GM19239 (cell line): ENCODE measurements around the gene CD300C.
"Not testable (repeated sequence)": the region's sequence is repeated elsewhere in the genome, so short reads cannot be mapped to it uniquely, and the experiment has no call there.

Source experiments
- DNase-seq: peaks from one replicate; pipeline ENCODE4 v3.0.0; 2011; ENCODE audit warnings: low spot score; ENCODE audit not compliant: insufficient read length
- FAIRE-seq: peaks from 2 replicates; lab custom pipeline; 2011; peaks lifted over from hg19 to GRCh38; lab: Jason Lieb, UNC

Gene CD300C

DNA sequence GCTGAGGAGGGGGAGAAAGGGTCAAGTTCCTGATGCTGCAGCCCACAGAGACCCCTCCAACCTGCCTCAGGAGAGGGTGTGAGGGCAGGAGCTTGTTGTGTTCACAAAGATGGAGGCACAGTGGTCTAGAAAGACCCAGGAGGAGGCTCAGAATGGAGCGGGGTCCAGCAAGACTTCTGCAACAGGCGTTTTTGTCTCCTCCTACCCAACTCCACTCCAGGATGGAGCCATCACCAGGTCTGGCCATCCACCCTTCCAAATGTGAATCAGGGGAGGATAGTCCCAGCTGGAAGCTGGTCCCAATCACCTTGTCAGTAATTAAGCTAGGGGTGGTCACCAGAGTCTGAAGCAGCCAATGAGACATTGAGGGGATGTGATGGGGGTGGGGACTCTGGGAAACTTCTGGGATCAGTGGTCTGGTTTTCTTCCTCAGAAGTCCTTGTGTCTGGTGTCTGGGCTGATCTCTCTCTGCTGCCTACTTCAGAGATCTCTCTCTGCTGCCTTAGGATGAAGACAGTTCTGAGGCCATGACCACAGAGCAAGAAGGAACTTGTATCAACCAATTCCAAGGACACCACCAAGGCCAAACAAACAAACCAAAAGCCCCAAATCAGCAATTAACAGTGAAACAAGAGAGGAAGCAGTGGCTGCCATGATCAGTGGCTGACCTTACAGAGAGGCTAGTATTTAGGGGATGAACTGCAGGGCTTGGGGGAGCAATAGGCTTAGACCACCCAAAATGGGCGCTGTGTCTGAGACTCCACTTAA, 29.2 kb downstream of the CD300C start:
- no peak for DNase-seq
- no peak for FAIRE-seq

DNA sequence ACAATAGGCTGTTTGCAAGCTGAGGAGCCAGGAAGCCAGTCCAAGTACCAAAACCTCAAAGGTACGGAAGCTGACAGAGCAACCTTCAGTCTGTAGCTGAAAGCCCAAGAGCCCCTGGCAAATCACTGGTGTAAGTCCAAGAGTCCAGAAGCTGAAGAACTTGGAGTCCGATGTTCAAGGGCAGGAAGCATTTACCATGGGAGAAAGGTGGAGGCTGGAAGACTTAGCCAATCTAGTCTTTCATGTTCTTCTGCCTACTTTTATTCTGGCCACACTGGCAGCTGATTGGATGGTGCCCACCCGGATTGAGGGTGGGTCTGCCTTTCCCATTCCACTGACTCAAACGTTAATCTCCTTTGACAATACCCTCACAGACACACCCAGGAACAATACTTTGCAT, 30.0 kb downstream of the CD300C start:
- FAIRE-seq, result no peak
- DNase-seq, result no peak

DNA sequence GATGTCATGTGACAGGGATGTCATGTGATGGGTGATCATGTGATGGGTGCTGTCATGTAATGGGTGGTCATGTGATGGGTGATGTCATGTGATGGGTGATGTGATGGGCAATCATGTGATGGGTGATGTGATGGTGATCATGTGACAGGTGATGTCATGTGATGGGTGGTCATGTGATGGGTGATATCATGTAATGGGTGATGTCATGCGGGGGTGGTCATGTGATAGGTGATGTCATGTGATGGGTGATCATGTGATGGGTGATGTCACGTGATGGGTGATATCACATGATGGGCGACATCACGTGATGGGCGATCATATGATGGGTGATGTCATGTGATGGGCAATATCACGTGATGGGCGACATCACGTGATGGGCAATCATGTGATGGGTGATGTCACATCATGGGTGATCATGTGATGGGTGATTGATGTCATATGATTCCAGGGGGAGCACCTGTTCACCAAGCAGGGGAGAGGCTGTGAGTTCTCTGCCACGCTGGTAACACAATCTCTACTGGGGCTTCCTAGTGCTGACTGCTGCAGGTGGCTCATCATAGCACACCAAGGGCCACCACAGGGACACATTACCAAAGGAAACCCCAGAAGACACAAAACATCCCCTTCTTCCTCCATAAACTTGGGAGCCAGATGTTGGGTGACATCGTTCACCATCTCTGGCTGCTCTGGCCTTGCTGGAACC, 31.1 kb downstream of the CD300C start:
- FAIRE-seq (no peak), DNase-seq (no peak)

DNA sequence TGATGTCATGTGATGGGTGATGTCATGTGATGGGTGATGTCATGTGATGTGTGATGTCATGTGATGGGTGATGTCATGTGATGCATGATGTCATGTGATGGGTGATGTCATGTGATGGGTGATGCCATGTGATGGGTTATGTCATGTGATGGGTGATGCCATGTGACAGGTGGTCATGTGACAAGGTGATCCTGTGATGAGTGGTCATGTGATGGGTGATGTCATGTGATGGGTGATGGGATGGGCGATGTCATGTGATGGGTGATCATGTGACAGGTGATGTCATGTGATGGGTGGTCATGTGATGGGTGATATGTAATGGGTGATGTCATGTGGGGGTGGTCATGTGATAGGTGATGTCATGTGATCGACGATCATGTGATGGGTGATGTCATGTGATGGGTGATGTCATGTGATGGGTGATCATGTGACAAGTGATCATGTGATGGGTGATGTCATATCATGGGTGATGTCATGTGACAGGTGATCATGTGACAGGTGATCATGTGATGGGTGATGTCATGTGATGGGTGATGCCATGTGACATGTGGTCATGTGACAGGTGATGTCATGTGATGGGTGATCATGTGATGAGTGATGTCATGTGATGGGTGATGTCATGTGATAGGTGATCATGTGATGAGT, 31.8 kb downstream of the CD300C start:
- DNase-seq (no peak), FAIRE-seq (peak; percentile 58)

DNA sequence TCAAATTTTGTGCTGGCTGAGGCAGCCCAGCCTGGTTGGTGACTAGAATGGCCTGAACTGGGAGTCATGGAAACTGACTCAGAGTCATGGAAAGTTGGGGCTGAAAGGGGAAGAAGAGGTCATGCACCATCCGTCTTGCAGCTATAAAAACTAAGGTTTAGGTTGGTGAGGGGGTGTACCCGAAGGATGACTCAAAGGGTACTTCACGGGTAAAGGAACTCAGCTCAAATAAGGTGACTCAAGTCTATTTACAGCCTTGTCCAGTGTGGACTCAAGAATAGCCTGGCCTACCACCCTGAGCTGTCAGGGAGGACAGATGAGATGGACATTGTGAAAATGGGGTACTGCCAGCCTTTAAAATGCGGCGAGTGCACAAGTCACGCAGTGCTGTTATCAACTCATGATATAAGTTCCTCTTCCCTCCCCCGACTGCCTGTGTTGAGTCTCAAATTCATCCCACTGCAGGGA, 33.3 kb downstream of the CD300C start:
- peak; percentile 8 for FAIRE-seq
- no peak for DNase-seq

DNA sequence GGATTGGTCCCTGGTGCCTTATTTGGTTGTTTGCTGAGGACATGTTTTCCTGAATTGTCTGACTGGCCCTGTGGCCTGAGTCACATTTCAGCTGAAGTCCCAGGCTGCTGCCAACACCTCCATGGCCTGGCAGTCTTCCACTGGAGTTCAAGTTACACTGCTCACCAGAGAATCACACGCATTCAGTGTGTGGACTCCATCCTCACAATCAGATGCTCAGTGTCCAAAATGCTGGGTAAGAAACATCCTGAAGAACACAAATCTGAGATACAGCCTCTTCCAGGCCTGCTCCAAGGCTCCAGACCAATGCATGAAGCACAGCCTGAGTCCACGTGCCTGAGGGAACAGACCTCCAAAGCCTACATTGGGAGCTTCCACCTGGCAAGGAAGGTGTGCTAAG, 33.9 kb downstream of the CD300C start:
- DNase-seq (no peak), FAIRE-seq (no peak)

DNA sequence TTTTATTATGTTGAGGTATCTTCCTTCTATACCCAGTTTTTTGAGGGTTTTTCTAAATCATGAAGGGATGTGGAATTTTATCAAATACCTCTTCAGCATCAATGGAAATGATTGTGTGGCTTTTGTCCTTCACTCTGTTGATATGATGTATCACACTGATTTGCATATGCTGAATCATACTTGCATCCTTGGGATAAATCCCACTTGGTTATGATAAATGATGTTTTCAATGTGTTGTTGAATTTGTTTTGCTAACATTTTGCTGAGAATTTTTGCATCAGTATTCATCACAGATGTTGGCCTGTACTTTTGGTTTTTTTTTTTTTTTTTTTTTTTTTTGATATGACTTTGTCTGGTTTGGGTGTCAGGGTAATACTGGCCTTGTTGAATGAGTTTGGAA, 37.8 kb downstream of the CD300C start:
- no peak for DNase-seq
- FAIRE-seq, result no peak

DNA sequence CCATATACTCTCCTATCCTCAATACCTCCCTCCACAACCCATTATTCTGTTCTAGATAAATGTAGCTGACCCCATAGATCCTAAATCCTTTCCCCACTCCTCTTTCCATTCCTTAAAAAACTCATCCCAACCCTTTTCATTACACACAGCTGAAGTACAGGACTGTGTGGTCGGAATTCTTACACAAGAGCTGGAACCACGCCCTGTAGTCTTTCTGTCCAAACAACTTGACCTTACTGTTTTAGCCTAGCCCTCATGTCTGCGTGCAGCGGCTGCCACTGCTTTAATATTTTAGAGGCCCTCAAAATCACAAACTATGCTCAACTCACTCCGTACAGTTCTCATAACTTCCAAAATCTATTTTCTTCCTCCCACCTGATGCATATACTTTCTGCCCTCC, 42.0 kb downstream of the CD300C start:
- not testable (repeated sequence) for DNase-seq, FAIRE-seq

DNA sequence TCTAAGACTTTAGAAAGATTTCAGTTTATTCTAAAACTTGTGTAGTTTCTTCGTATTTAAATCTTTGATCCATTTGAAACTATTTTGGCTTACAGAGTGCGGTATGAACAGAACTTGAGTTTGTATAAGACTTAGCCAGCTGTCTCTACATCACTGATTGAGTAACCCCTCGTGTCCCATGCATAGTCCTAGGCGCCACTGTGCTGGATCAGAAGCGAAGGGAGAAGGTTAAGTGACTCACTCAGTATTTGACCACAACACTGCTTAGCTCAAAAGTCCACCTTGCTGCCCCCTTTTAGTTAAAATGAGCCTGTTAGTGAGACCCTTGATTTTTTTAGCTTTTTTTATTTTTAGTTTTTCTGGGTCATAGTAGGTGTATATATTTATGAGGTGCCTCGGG, 43.1 kb downstream of the CD300C start:
- DNase-seq, result no peak
- no peak for FAIRE-seq

DNA sequence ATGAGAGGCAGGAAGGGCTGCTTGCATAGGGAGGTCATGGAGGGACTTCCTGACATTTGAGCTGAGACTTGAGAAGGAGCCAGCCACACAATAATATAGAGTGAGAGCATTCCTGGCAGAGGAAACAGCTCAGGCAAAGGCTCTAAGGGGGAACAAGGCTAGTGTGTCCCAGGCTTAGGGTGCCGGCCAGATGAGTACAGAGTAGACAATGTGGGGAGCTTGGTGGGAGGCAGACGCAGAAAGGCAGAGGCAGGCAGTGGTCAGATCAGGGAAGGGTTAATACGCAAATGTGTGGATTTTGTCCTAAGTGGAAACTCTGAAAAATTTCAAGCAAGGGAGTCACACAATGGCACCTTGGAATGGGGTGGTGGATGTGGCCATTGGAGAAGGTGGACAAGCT, 45.9 kb downstream of the CD300C start:
- no peak for DNase-seq
- no peak for FAIRE-seq

DNA sequence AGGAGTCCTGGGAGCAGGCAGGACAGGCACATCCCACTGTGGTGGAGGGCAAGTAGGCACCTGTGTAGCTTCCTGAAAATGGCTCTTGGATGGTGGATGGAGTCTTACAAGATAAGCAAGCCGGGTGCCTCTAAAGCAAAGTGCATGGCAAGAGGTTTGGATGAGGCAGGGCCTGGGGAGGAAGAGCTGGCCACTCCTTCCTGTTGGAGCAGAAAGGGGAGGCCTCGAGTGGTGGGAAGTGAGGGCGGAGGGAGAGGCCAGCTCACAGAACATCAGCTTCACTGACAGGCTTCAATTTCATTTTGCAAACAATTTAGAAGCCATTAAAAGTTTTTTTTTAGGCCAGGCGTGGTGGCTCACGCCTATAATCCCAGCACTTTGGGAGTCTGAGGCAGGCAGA, 48.4 kb downstream of the CD300C start:
- DNase-seq, result no peak
- no peak for FAIRE-seq

DNA sequence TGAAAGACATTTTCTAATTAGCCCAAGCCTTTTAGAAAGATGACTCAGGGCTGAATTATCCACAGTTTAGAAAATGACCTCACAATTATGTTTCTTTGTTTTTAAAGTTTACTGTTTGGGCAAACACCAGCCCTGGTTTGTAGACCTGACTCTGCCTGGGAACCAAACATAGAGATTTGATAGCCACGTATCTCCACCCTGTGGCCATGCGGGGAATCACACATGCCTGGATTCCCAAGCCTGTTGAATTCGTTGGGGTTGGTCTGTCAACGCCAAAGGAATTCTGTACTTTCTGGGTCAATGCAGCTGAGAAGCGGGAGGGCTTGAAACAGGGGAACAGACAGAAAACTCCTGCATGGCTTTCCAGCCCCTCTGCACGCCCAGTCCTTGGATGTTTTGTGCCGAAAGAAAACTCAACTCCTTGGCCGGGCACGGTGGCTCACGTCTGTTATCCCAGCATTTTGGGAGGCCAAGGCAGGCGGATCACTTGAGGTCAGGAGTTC, 52.5 kb downstream of the CD300C start:
- peak; percentile 60 for DNase-seq
- peak; percentile 92 for FAIRE-seq

DNA sequence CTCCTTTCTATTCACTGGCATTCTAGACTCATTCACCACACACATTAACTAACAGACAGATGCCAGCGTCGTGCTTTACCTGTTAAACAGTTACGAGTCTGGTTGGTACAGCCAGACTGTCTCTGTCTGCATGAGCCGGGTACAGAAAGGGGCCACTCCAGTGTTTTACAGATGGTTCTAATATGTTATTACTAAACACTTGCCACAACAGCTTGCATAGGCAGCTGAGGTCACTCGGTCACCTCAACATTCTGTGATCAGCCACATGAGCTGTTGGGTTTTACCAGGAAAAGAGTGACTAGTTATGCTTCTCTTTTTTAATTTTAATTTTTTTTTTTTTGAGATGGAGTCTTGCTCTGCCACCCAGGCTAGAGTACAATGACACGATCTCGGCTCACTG, 54.3 kb downstream of the CD300C start:
- FAIRE-seq, result no peak

More for the DNA sequence above, 54.3 kb downstream of the CD300C start:
- no peak for DNase-seq
